ENCODE measurements around the gene MATCAP1.

MATCAP1 gene

DNA sequence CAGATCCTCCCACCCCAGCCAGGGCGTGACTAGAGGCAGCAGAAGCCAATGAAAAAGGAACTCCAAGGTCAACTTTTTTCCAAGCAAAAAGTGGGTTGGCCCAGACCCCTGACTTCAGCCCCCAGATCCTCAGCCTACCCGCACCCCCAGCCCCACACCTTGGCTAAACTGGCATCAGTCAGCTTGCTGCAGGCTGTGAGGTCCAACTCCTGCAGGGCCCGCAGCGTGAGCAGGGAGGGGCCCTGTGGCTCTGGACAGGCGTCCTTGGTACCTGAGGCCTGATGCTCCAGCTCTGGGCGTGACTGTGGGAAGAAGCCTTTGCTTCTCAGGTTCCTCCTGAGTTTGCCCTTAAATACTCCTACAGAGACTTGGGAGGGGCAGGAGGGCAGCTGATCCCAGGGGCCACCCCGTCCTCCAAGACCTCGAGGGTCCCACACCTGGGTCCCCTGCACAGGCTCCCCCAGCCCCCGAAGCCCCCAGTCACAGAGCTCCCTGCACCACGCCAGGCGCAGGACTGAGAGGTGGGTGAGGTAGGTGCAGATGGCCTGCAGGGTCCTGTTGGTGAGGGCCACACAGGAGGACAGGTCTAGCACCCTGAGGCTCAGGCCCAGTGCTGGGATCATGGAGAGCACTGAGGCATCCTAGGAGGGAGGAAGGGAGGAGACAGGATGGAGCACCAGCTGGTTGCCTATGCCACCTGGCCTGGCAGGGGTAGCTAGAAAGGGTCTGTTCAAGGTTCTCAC lies 24.6 kb upstream of the MATCAP1 start:
- in situ Hi-C loops (cut with HindIII; ENCODE audit: low sequenced_read_pairs) = no loop called here

DNA sequence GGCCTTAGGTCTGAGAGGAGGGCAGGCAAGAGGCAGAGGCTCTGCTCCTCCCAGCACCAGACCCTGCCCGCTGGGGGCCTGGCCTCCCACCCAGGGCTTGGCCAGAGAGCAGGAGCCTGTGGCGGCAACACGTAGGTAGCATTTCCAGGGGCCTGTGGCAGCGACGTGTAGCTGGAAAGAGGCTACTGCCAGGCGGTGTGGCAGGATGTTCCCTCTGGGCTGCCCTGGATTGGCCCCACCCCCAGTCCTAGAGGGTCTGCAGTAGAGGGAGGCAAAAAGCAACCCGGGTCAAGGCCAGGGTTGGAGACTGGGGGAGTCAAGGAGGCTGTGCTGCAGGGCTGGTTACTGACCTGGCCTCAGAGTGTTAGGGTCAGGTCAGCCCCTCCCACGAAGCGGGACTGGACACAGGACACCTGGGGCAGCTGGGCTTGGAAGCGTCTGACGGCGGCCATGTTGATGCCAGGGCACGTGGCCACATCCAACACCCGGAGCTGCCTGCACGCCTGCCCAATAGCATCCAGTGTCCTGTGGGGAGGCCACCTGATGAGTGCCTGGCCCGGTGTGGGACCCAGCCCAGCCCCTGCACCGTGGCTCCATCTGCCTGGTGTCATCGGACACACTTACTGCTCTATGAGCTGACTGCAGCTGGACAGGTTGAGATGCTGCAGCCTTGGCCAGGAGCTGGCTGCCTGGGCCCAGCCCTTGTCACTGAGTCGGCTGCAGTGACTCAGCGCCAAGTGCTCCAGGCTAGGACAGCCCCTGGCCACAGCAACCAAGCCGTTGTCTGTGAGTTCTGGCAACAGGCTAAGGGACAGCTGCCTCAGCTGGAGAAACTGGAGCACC lies 23.7 kb upstream of the MATCAP1 start:
- in situ Hi-C loops (cut with HindIII; ENCODE audit: low sequenced_read_pairs) = no loop called here

DNA sequence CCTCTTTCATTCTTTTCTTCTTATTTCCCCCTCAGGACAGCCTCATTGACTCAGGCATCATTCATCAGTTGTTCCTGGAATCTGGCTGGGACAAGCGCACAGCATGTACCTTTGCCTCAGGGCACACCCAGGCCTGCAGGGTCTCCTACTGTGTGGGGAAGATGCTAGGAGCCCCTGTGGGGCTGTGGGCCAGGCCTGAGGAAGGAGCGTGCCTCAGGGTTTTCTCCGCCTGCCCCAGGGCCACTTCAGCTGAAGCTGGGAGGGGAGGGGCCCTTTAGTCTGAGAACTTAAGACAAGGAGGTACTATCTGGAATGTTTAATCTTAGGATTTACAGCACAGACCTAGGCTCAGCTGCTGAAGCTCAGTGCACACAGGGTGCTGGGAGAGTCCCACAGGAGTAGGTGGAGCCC lies 23.1 kb upstream of the MATCAP1 start:
- in situ Hi-C loops (cut with HindIII; ENCODE audit: low sequenced_read_pairs) = no loop called here

GRCh38 chr16:67206129-67206837 lies 22.5 kb upstream of the MATCAP1 start:
- in situ Hi-C loops (cut with HindIII; ENCODE audit: low sequenced_read_pairs) = no loop called here

- in situ Hi-C loops (cut with HindIII; ENCODE audit: low sequenced_read_pairs) = no loop called here
Measured at GRCh38 chr16:67204076-67204475, 20.3 kb upstream of the MATCAP1 start.

DNA sequence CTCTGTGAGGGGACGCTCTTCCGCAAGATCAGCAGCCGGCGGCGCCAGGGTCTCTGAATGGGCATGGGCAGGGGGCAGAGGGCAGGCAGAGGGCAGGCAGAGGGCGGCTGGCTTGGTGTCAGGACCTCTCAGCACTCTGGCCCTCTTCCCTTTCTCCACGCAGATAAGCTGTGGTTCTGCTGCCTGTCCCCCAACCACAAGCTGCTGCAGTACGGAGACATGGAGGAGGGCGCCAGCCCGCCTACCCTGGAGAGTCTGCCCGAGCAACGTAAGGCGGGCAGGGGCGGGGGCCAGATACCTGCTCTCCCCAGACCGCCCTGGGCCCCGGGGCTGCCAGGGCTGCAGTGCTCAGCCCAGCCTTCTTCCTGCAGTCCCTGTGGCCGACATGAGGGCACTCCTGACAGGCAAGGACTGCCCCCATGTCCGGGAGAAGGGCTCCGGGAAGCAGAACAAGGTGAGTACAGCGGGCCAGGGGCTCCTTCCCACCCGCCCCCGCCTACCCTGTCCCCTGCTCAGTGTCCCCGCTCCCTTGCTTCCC lies 19.3 kb upstream of the MATCAP1 start:
- in situ Hi-C loops (cut with HindIII; ENCODE audit: low sequenced_read_pairs) = no loop called here

DNA sequence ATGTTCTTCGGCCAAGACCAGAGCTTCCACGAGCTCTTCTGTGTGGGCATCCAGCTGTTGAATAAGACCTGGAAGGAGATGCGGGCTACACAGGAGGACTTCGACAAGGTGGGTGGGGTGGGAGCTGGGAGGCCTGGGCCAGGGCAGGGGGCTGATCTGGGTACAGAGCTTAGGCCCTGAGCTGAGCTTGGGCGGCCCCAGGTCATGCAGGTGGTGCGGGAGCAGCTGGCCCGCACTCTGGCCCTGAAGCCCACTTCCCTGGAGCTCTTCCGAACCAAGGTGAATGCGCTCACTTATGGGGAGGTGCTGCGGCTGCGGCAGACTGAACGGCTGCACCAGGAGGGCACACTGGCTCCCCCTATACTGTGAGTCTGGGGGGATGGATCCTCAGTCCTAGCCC lies 18.7 kb upstream of the MATCAP1 start:
- in situ Hi-C loops (cut with HindIII; ENCODE audit: low sequenced_read_pairs) = no loop called here

- in situ Hi-C loops (cut with HindIII; ENCODE audit: low sequenced_read_pairs) = no loop called here
Measured at GRCh38 chr16:67201411-67202345, 17.9 kb upstream of the MATCAP1 start.

DNA sequence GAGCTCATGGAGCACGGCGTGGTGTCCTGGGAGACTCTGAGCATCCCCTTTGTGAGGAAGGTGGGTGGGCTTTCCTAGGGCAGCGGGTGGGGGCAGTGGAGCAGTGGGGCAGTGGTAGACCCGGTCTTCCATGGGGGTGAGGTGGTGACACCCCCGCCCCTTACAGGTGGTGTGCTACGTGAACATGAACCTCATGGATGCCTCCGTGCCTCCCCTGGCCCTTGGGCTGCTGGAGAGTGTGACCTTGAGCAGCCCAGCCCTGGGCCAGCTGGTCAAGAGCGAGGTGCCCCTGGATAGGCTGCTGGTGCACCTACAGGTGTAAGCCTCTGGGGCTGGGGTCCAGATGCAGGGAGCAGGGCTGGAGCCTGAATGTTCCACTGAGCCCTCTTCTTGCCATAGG lies 16.7 kb upstream of the MATCAP1 start:
- in situ Hi-C loops (cut with HindIII; ENCODE audit: low sequenced_read_pairs) = no loop called here

GRCh38 chr16:67199808-67200198 lies 16.0 kb upstream of the MATCAP1 start:
- in situ Hi-C loops (cut with HindIII; ENCODE audit: low sequenced_read_pairs) = no loop called here

DNA sequence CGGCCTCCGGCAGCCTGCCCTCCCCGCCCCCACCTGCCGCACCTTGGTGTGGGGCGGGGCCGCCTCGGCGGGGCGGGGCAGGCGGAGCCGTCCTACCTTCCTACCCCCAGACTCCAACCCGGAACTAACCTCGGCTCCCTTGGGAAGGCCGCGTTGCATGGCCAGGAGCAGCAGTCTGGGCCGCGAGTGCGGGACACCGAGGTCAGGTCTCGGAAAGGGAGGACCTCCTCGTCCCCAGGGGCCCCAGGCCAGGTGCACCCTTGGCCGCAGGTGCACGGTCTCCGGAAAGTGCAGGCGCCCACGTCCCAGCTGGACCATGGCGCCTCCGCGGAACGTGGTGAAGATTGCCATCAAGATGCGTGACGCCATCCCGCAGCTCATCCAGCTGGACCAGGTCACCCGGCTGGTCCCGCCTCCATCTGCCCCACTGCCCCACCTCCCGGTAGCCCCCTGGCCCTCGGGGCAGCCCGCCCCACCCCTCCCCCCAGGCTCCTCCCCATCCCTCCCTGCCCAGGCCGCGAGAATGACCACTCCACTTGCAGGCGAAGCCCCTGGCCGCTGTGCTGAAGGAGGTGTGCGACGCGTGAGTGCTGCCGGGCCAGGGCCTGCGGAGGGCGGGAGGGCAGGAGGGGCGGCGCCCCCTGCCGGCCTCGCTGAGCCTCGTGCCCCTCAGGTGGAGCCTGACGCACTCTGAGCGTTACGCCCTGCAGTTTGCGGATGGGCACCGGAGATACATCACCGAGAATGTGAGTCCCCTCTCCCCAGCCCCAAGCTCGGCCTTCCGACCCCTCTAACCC lies 15.4 kb upstream of the MATCAP1 start, which contains the start of gene ELMO3:
Gene ELMO3, plus strand, starts transcription at position 121 of the 797 bp plus-strand sequence. Its CDS starts 196 bp downstream, at position 317.
- in situ Hi-C loops (cut with HindIII; ENCODE audit: low sequenced_read_pairs) = no loop called here

GRCh38 chr16:67198238-67198734 lies 14.5 kb upstream of the MATCAP1 start:
- in situ Hi-C loops (cut with HindIII; ENCODE audit: low sequenced_read_pairs) = no loop called here

GRCh38 chr16:67197704-67198103 lies 13.9 kb upstream of the MATCAP1 start:
- in situ Hi-C loops (cut with HindIII; ENCODE audit: low sequenced_read_pairs) = no loop called here

DNA sequence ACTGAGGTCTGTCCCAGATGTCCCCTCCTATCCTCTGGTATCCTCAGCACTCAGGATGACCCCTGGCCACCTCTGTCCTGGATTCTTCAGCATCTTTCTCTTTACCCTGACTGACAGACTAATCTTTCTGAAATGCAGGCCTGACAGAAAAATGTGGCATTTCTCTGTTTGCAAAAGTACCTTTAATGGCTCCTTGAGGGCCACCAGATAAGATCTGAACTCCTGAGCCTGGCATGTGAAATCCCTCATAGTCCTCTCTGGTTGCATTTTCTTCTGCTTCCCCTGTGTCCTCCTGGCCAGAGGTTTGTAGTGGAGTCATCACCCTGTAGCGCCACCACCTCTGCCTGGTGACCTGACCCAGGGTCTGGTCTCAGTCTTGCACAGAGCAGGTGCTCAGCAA lies 13.1 kb upstream of the MATCAP1 start:
- in situ Hi-C loops (cut with HindIII; ENCODE audit: low sequenced_read_pairs) = no loop called here

- in situ Hi-C loops (cut with HindIII; ENCODE audit: low sequenced_read_pairs) = no loop called here
Measured at GRCh38 chr16:67195676-67196075, 11.9 kb upstream of the MATCAP1 start.

GRCh38 chr16:67194260-67194659 lies 10.5 kb upstream of the MATCAP1 start:
- in situ Hi-C loops (cut with HindIII; ENCODE audit: low sequenced_read_pairs) = no loop called here

- in situ Hi-C loops (cut with HindIII; ENCODE audit: low sequenced_read_pairs) = no loop called here
Measured at GRCh38 chr16:67193536-67193935, 9.8 kb upstream of the MATCAP1 start.

GRCh38 chr16:67192781-67193361 lies 9.1 kb upstream of the MATCAP1 start:
- in situ Hi-C loops (cut with HindIII; ENCODE audit: low sequenced_read_pairs) = no loop called here

Measured in DLD1 (cell line).